ENCODE measurements around the gene F7.
A peak's percentile ranks its signal among the peaks of the same experiment; 100 is the strongest.

F7 gene

GRCh38 chr13:113124211-113124970, 18.8 kb downstream of the F7 start:
- ChIA-PET CTCF (interaction anchor here (0.7 kb wide), 2 partner anchors 8 to 77 kb away, joined by 3 to 4 read pairs; no protein-coding TSS in a partner anchor), POLR2A (no interaction called here)
- no peaks in the 10 kb centered on the region for H3K36me3 ChIP-seq (ENCODE audit: control insufficient read depth in 2 of 2, insufficient read depth in 1 of 2, low read length in 2 of 2)
- TF ChIP-seq ZNF701 (tag by site-specific recombination; IDR thresholded peaks at IDR 0.05), result no peak
- peak; percentile 52; the same call in 1 of the 2 replicates for TF ChIP-seq ZNF548 (tag by site-specific recombination; IDR thresholded peaks at IDR 0.05)
- no peak for TF ChIP-seq ZNF274 (IDR thresholded peaks at IDR 0.05; ENCODE audit: low read length)
- TF ChIP-seq ZNF274 (tag by site-specific recombination; IDR thresholded peaks at IDR 0.05; ENCODE audit: borderline replicate concordance), result no peak
- no peak for TF ChIP-seq ZNF398 (tag by site-specific recombination; IDR thresholded peaks at IDR 0.05)
- no peak for TF ChIP-seq BCL11A (tag by site-specific recombination; IDR thresholded peaks at IDR 0.05; ENCODE audit: low read depth)
- H3K4me1 ChIP-seq (ENCODE audit: control insufficient read depth, insufficient read depth, low read length), result no peaks in the 10 kb centered on the region
- no peaks in the 10 kb centered on the region for H3K9me3 ChIP-seq (ENCODE audit: control insufficient read depth, insufficient read depth, low read depth, low read length)
- H3K4me3 ChIP-seq (ENCODE audit: low read depth, low read length), result no peak overlapping the region
- no peak overlapping the region for H3K27ac ChIP-seq (ENCODE audit: extremely low read depth, low read depth, low read length)

- Histone ChIP-seq H3K4me1 (ENCODE audit: control insufficient read depth, insufficient read depth, low read length) (no peaks in the 10 kb centered on the region), H3K36me3 (ENCODE audit: control insufficient read depth in 2 of 2, insufficient read depth in 1 of 2, low read length in 2 of 2) (no peaks in the 10 kb centered on the region), H3K9me3 (ENCODE audit: control insufficient read depth, insufficient read depth, low read depth, low read length) (no peaks in the 10 kb centered on the region), H3K27ac (ENCODE audit: extremely low read depth, low read depth, low read length) (no peak overlapping the region), H3K4me3 (ENCODE audit: low read depth, low read length) (no peak overlapping the region)
- CTCF ChIA-PET, result interaction anchor here (0.7 kb wide), 1 partner anchor 9 kb away, joined by 3 read pairs; no protein-coding TSS in a partner anchor
- POLR2A ChIA-PET, result no interaction called here
- TF ChIP-seq ZXDB (tag by site-specific recombination; IDR thresholded peaks at IDR 0.05) (no peak), ZNF621 (tag by site-specific recombination; IDR thresholded peaks at IDR 0.05) (no peak), AEBP2 (tag by site-specific recombination; IDR thresholded peaks at IDR 0.05; ENCODE audit: borderline replicate concordance) (no peak), ZBTB49 (tag by site-specific recombination; IDR thresholded peaks at IDR 0.05; ENCODE audit: low read depth) (no peak), PRDM10 (tag by site-specific recombination; IDR thresholded peaks at IDR 0.05) (no peak), ZNF362 (tag by site-specific recombination; IDR thresholded peaks at IDR 0.05) (no peak), ZNF132 (tag by site-specific recombination; IDR thresholded peaks at IDR 0.05; ENCODE audit: borderline replicate concordance) (no peak), ZNF10 (tag by site-specific recombination; IDR thresholded peaks at IDR 0.05) (no peak), ZNF223 (tag by site-specific recombination; IDR thresholded peaks at IDR 0.05) (no peak), ZNF561 (tag by site-specific recombination; IDR thresholded peaks at IDR 0.05; ENCODE audit: borderline replicate concordance) (no peak), SCRT1 (tag by site-specific recombination; IDR thresholded peaks at IDR 0.05; ENCODE audit: borderline replicate concordance) (no peak), REPIN1 (tag by site-specific recombination; IDR thresholded peaks at IDR 0.05; ENCODE audit: low read depth) (no peak)
Measured at GRCh38 chr13:113125506-113126264, 20.1 kb downstream of the F7 start.

Measured in HEK293 (cell line).